HG02642 (cell line): ENCODE data around the gene POLR1A.
"Not testable (repeated sequence)": the region's sequence is repeated elsewhere in the genome, so short reads cannot be mapped to it uniquely, and the experiment has no call there.

Experiments
- ATAC-seq: cut with Tn5 transposase; IDR thresholded peaks from one replicate; pipeline ENCODE4 v1.9.1; 2021; ENCODE audit warnings: mild to moderate bottlenecking; ENCODE audit not compliant: unreplicated experiment, poor library complexity

Gene POLR1A

DNA sequence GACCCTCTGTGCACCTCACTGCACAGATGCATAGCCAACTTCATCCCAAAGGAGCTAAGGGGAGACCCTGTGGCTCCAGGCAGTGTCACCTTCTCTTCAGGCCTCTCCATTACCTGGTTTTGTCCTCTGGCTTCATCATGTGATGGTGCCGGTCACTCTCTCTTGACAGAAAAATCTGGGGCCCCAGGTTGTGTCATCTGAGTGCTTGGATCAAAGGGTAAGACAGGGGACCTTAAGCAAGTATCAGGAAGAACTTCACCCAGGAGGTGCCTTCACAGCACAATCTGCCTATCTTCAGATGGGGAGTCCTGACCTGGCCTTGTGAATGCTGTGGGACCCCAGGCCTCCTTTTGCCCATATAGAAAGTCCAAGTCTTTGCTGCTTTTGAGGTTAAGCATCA, 104.4 kb downstream of the POLR1A start:
- ATAC-seq: no peak

DNA sequence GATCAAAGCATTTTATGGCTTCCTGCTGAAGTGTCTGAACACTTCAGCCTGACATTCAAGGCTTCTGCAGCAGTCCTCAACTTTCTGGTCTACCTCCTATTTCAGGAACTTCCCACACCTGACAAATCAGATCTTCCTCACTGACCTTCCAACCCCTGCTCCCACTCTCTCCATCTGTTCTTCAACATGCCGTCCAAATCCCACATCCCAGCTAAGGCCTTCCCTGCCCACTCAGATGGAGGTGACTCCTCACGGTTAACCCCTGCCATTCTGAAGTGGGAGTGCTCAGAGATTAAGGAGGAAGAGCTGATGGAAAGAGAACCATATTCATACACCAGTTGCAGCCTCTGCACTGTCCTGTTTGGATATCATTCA, 104.8 kb downstream of the POLR1A start:
- ATAC-seq: no peak

DNA sequence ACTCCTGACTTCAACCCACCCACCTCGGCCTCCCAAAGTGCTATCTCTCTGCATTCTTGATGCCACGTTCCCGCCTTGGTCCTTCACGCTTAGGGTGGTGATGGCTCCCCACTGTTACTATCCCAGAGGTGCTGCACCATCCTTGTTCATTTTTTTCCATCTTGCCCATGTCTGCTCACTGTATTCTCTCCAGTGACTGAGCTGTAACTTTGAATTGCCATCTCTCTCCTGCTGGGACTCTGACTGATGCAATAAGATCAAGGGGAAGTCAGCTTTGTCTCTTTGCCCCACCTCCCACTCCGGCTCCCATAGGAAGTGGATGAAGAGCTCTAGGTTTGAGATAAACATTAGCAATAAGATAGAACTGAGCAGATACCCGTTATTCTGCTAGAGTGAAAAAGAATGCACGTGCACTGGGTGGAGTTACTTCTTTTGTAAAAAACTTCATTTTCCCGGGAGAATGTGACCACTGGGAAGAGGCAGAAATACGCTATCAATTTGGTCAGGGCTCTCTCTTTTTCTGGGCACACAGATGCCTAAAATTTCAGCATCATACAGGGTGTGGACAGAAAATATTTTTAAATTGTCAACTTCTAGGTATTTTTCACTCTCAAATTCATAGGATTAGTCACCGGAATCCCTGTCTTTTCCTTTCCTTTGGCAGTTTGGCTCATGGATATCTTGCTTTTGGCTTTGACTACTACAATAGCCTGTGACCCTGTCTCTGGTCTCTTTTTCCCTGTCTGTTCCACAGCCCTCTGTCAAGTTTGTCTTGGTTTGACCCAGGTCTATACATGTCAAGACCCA, 105.4 kb downstream of the POLR1A start:
- ATAC-seq: no peak

- ATAC-seq: peak; percentile 83
These were observed 106.4 kb downstream of the POLR1A start for GRCh38 chr2:85999061-85999831.

DNA sequence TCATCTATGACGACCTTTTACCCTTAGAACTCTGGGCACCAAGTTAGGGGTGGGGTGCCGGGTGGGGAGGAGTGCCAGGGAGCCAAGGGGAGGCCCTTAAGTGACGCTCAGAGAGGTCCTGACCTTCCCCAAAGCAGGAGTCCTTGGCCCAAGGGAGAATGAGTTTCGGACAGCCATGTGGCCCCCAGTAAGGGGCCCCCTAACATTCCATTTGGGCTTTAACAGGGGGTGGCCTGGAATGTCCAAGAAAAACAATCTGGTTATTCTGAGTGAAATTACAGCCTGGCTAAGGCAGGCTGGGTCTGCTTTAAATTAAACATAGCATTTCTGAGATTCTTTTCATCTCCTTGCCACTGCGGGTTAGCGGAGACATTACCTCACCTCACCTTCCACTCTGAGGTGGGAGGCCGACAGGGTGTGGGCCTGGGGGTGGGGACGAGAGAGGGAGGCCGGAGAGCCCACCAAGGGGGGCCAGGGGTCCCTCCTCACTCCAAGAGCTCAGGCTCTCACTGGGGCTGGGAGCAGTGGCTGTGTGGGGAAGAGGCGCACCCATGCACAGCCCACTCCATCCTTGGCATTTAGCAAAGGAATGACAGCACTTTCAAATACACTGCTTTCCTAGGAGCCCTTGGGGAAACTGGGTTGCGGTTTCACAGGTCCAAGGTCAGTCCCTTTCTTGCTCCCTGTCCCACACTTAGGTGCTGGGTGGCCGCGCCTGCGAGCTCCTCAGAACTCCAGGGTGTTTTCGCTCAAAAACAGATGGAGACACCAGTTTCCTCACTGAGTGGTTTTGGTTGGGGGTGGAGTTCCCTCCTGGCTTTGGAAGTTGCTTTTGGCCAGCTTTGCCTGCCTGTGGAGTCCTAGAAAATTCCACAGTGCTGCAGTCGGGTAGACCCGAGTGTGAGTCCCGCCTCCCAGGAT, 107.4 kb downstream of the POLR1A start:
- no peak for ATAC-seq

- ATAC-seq: no peak
These were observed 108.4 kb downstream of the POLR1A start for GRCh38 chr2:85997017-85997970.

GRCh38 chr2:85996591-85996990, 109.1 kb downstream of the POLR1A start:
- no peak for ATAC-seq

DNA sequence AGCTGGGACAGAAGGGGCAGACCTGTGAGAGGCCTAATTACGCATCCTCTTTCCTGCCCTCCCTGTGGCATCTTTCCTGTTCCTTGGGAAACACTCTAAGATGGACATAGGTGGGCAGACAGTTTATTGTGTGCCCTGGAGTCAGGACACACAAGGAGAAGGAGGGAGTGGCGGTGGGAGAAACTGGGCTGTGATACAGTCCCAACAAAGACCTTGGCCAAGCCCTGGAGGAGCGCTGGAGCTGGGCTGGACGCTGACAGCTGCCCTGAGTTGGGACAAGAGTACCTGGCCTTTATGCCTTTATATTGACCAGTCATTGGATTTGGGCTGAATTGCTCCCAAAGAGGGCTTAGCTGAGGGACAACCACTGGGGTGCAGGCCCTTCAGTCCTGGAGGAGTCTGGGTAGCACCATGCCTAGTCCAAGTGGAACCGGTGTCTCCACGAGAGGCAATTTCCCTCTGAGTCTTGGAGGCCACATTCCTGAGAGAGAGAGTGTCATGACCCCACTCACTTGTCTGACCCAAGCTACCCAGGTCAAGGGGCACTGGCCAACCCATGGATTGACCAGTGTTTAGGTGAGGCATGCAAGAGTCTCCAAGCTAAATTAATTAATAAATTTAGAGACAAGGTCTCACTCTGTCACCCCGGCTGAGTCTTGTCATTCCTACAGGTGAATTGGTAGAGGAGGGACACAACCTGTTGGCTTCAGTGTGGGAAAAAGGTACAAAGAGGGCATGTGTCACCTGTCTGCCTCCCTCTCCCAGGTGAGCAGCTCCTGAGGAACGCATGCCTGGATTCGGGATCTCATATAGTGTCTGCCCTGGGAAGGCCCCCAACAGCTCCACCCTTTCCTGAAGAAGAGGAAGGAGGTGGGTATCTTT, 109.8 kb downstream of the POLR1A start:
- no peak for ATAC-seq

DNA sequence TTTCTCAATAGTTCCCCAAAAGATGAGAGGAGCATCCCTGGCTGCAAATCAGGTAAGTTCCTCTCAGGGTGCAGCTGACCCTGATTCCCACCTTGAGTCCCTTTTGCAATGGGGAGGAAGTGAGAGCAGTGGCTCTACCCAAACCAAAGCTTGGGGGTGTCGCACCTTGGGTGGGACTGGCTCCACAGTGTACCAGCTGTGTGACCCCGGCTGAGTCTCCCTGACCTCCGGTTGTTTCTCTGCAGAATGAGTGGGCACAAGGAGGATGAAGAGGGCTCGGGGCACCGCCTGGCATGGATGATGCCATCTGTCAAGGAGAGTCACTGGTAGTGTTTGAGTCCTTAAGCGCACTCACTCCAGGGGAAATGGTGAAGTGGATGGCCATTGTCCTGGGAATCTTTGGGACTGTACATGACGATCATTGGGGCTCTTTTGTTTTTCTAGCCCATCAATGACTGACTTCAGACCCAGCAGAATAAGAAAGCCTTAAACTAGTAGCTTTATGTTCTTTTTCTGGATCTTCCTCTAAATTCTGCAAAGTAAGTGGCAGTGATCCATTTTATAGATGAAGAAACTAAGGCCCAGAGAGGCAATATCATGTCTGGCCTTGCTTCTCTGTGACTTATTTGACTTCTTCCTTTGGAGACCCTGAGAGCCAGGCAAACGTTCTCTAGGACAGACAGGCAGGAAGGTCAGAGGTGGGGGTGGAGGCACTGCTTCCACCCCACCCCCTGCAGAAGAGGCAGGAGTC, 110.6 kb downstream of the POLR1A start:
- ATAC-seq: no peak

DNA sequence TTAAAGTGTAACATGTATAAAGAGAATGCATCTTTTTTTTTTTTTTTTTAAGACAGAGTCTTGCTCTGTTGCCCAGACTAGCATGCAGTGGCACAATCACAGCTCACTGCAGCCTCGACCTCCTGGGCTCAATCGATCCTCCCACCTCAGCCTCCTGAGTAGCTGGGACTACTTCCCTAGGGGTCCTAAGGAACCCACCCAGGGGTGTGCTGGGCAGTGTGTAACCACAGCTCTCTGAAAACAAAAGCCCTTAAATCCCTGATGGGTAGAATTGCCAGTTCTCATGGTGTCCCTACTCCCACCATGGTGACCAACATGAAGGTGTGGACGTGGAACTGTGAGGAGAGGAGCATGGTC, 111.3 kb downstream of the POLR1A start:
- peak; percentile 18 for ATAC-seq

GRCh38 chr2:85992611-85993010, 113.1 kb downstream of the POLR1A start:
- ATAC-seq: no peak

GRCh38 chr2:85992053-85992452, 113.6 kb downstream of the POLR1A start:
- ATAC-seq: not testable (repeated sequence)

- ATAC-seq: no peak
These were observed 115.6 kb downstream of the POLR1A start for GRCh38 chr2:85990084-85990483.

DNA sequence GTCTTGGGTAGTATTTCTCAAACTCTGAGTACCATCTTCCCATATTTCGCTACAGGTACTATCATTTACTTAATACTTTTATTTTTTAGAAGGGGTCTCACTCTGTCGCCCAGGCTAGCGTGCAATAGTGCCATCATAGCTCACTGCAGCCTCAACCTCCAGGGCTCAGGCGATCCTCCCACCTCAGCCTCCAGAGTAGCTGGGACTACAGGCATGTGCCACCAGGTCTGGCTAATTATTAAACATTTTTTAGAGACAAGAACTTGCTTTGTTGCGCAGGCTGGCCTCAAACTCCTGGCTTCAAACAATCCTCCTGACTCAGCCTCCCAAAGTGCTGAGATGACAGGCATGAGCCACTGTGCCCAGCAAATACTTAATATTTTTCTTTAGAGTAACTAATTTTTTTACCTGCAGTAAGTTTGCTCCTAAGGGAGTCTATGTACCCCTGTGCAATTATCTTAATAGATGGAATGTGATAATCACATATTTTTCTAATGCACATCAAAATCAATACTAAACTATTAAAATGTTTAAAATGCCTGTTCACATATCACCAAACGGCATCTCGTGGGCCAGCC, 116.3 kb downstream of the POLR1A start:
- ATAC-seq: no peak

DNA sequence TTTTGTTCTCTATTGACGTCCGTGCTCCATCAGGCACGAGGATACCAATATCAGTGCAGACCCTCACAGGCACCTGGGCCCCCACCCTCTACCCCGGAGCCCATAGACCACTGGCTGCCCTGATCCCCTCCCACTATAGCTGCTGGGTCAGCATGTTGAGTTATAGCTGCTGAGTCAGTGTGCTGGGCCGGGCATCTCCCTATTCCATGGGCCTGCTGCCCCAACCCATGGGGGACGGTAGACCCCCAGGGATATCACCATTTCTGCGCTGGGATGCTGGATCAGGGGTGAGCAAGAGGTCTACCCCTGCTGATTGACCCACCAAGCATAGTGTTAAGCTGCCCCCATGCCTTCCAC, 116.8 kb downstream of the POLR1A start:
- no peak for ATAC-seq

GRCh38 chr2:85988175-85988913, 117.3 kb downstream of the POLR1A start:
- no peak for ATAC-seq
